ENCODE results near the gene RGMA. TPM values are rescaled to one million over a fixed set of nuclear protein-coding genes. Genes with fewer than 3 reads are reported as not detected.

Gene RGMA, protein sequence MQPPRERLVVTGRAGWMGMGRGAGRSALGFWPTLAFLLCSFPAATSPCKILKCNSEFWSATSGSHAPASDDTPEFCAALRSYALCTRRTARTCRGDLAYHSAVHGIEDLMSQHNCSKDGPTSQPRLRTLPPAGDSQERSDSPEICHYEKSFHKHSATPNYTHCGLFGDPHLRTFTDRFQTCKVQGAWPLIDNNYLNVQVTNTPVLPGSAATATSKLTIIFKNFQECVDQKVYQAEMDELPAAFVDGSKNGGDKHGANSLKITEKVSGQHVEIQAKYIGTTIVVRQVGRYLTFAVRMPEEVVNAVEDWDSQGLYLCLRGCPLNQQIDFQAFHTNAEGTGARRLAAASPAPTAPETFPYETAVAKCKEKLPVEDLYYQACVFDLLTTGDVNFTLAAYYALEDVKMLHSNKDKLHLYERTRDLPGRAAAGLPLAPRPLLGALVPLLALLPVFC
- total RNA-seq: 8.1 TPM

DNA sequence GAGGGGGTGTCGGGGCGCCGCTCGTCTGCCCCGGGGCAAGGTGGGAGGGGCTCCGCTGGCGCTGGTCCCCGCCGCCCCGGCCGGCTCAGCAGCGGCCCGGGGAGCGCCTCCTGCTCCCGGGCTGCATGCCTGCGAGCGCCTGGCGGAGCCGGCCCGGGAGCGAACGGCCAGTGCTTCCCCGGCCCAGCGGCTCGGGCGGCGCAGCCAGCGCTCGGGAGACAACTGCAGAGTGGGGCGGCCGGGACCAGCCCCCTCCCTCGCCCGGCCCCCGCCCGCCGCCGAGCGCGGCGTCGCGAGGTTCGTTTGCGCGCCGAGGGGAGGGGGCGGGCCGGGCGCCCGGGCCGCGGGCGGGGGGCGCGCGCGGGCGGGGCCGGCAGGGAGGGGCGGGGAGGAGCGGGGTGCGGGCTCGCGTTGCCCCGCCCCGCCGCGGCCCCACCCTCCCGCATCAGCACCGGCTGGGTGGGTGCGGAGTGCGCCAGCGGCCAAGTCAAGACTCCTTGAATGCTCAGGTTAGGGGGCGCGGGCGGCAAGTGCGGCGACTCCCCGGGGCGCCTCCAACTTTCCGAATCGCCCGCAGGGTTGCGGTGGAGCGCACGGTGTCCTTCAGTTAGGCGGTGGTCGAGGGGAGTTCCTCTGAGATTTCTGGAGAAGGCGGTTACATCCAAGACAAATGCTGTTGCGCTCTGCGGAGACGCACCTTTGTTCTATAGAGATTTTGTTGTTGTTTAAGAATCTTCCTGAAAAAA is at the start of gene RGMA:
Gene RGMA, minus strand, starts transcription at position 231 of the 746 bp plus-strand sequence. CDS start 279 bp downstream, outside the sequence.
- DNase-seq: no peak

DNA sequence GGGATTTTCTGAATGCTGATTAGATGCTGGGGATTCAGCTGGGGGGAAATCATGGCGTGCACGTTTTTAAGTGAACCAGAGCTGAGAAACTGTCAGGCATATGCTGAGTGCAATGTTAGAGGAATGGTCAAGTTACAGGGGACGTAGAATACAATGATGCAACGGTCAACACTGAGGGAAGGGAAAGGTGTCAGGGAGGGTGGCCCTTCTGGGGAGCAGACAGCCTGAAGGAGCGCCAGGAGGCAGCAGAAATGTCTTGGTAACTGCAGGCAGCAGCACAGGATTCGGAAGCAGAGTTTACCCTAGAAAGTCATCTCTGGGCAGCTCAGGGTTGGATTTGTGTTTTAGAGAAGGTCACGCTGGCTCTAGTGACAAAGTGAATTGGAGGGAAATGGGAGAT is 47.6 kb upstream of the RGMA start:
- no peak for DNase-seq

DNA sequence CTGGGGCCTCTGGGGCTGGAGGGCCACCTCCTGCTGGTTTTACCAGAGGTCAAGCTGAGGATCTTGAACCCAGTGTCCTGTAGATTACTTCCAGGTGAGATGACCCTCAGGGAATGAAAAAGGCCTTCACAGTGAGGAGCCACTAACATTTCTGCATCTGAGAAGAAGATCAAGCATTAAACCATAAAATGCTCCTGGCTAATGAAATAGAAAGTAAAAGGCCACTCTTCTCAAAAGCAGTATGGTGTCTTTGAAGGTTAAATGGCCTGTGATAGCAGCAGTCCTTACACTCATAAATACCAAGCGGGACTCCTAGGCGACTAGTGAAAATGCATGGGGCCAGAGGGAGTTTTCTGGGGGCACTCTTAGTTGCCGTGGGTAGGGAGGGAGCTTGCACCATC is 47.0 kb upstream of the RGMA start:
- DNase-seq: no peak

DNA sequence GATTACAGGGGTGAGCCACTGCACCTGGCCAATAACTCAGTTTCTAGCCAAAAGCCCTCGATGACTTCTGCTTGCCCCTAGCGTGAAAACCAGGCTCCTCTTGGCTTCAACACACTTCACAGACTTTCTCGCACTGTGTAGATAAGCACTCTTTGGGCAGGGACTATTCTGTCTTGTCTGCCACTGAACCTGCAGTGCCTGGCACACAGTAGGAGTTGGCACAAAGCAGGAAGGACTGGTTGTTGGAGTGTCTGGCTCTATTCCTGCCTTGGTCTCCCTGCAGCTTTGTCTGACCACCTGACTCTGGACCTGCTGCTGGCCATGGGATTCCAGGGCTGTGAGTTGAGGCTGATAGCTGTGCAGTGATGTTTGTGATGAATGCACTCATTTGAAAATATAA is 46.4 kb upstream of the RGMA start:
- no peak for DNase-seq

DNA sequence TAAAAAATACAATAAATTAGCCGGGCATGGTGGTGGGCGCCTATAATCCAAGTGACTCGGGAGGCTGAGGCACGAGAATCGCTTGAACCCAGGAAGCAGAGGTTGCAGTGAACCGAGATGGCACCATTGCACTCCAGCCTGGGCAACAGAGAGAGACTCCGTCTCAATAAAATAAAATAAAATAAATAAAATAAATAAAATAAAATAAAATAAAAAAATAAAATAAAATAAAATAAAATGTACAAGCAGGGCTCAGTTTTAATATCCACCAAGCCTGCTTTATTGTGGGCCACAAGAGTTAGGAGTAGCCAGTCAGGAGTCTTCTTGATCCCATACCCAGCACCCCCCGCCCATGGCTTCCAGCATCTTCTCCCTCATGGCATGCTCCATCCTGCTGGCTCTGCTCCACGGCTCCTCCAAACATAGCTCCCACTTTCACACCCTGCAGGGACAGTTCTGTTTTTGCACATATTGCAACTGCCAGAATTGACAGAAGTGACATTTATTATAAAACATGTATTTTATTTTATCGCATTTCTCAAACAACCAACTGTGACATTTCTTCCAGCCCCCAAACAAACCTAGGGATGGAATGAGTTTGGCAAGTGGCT is 42.6 kb upstream of the RGMA start:
- no peak for DNase-seq

DNA sequence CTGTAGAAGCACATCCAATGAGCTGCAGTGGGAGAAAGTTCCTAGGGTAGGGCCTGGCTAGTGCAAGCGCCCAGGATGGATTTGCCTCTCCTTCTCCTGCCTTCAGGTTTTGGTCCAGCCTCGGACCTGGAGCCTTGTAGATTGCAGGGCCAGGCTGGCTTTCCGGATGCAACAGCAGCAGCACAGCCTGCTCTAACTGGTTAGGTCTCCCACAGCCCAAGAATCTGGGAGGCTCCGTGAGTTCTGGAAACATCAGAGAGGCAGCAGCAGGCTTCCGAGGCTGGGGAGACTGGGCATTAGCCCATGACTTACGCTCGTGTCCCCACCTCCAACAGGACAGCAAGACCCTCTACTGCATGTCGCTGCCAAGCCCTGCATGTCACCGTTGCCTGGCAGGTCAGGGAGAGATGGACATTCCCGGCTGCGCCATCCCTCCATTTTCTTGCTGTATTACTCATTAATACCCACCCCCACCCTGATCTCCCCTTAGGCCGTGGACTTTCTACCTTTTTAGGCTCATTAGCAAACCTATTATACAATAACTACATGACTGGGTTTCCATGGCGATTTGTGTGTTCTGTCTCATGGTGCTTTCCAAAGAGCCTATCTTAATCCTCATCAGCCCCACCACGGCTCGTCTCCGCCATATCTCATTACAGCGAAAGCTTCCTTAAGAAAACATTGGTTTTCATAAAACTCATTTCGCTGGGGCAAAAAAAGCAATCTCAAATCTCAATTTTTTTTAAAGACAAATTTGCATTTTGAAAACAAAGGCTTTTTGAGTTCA is 40.9 kb upstream of the RGMA start:
- DNase-seq: no peak

DNA sequence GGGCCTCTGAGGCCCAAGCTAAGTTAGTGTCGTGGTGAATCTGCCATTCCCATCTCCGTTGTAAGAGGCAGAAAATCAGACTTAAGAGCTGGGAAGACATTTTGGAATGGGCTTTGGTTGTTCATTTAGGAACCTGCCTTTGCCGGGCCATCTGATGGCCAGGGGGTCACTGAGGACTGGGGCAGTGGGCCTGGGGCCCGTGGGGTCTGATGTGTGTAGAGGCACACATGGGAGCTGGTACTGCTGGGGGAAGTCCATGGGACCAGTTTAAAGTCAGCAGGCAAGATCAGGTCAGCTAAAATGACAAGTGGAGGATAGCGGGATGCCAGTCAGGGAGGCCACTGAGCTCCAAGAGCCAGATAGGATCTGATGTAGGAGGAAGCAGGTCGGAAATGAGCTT is 38.3 kb upstream of the RGMA start:
- DNase-seq: no peak

DNA sequence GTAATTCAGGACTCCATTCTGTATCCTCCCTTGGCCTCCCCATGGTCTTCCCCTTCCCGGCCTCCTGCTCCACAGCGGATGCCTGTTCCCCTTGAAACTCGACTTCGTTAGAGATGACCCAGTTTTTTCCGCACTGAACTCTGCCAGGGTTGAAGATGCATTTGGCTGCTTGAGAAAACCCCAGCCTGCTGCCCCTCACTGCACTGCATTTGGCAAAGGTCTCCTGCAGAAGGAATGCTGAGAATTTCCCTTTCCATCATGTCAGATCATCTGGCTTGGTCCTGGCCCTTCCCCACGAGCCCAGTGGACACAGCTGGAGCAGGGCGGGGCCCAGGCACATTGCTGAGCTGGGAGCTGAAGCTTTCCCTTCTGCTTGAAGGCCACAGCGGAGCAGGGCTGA is 37.6 kb upstream of the RGMA start:
- no peak for DNase-seq

DNA sequence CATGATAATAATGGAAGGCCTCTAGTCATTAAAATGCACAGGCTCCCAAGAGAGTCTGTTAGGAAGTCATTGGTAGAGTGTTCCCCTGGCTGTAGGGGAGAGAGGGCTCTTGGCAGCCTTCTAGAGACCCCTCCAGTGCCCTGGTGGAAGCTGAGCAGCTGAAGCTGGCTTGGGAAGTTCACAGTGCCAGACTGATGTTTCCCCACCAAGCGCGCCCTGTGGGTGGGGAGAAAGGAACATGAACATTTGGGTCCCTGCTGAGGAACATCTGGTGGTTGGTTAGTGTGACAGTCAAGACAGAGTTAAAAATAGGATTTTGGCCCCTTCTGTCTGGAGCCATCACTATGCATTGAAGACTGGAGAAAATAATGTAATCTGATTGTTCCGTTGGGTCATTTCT is 37.1 kb upstream of the RGMA start:
- no peak for DNase-seq

DNA sequence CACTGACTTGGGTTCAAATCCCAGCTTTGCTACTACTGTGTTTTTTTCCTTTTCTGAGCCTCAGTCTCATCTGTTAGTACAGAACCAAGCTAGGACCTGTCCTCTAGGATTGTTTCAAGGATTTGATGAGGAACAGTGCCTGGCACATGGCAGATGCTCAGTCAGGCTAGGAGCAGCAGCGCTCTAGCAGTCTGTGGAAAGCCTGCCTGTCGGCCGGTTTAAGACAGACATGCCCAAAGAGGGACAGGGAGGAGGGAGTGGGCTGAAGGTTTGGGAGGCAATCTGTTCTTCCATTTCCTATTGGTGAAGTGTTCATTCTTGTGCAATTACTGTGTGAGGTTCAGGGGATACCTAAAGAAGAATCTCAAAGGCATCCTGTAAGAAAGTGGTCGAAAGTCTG is 35.1 kb upstream of the RGMA start:
- no peak for DNase-seq

DNA sequence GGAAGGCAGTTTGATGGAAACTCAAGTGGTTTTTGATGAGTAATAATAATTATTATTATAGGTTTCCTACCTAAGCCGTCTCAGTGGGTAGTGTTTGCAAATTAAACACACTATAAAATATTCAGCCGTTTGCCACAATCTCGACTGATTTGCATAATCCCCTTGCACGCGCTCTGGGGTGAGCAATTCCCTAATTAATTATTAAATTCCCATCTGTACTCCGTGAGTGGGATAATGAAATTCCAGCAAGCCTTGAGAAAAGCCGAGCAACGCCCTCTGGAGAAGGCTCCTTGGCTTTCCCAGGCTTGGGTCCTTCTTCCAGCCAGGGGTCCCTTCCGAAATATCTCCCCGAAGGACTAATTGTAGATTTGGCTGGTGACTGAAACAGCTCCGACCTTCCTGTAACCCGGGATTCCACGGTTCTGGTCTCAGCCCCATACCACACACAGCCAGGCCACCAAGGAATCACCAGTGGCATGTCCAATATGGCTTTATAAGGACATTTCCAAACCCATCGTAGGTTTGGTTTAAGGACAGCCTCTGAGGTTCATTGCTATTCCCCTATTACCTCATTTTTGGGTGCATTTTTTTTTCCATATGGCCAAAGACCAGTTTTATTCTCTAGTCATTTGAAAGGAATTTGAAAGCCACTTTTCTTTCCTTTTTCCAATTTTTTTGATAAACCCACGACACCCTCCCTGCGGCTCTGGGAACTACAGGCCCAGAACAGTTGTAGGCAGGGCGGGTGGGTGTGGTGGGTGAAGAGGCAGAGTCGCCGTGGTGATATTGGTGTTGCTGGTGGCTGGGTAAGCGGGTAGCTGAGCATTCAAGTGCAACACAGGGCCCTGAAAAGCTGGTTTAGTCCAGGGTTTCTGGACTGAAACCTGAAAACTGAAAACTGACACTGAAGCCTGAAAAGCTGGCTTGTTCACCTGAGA is 33.2 kb upstream of the RGMA start:
- DNase-seq: no peak

DNA sequence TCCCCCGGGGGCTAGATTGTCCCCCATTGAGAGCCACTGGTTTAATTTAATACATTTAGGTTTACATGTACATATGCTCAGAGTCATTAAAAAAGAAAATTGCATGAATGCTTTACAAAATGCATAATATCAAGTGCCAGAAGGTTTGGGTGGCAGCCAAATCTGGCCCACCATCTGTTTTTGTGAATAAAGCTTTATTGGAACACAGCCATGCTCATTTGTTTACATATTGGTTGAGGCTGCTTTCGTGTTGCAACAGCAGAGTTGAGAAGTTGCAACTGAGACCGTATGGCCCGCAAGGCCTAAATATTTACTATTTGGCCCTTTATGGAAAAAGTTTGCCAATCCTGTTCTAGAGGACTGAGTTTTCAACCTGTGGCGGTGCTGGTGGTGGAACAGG is 32.1 kb upstream of the RGMA start:
- no peak for DNase-seq

DNA sequence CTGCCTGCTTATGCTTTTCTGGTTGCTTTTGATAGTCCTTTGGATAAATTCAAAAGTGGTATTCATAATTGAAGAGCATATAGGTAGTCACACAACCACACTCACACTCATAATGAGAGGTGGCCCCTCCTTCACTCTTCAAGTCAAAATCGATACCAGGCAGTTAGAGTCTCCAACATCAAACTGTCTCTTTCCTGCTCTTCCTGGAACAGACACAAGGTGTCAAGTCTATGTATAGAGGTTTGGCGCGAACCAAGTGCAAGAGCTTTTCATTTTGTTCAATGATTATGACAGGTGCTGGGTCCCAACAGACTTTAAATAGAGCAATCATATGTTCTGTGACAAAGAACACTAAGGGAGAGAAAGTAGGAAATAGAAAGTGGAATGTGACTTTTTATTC is 29.9 kb upstream of the RGMA start:
- no peak for DNase-seq

DNA sequence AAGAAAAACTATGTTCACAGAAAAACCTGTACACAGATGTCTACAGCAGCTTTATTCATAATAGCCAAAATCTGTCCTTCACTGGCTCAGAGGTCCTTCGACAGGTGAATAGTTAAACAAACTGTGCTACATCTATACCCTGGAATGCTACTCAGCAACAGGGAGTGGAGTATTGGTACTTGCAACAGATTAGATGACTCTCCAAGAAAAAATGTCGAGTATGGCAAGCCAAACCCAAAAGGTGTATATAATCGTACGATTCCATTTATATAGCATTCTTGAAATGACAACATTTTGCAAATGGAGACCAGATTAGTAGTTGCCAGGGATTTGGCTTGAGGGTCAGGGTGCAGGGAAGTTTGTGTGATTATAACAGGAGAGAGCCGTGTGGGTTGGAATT is 22.4 kb upstream of the RGMA start:
- no peak for DNase-seq

DNA sequence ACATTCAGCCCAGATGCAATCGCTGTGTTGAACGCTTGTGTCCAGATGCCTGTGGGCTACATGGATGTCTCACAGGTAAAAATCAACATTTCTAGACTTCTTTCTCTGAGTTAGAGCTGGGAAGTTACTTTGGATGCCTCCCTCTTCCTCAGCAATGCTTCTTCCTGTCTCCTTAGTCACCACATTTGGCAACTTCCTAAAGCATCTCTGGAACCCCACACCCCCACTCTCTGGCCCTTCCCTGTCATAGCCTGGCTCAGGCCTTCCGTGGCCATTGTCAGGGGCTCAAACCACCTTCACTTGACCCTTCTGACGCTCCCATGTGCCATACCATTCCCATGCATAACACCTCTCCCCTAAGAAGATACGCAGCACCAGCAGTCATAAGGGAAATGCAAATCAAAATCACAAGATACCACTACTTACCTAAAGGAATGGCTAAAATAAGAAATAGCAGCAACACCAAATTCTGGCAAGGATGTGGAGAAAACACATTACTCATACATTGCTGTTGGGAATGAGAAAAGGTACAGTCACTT is 21.6 kb upstream of the RGMA start:
- DNase-seq: no peak

DNA sequence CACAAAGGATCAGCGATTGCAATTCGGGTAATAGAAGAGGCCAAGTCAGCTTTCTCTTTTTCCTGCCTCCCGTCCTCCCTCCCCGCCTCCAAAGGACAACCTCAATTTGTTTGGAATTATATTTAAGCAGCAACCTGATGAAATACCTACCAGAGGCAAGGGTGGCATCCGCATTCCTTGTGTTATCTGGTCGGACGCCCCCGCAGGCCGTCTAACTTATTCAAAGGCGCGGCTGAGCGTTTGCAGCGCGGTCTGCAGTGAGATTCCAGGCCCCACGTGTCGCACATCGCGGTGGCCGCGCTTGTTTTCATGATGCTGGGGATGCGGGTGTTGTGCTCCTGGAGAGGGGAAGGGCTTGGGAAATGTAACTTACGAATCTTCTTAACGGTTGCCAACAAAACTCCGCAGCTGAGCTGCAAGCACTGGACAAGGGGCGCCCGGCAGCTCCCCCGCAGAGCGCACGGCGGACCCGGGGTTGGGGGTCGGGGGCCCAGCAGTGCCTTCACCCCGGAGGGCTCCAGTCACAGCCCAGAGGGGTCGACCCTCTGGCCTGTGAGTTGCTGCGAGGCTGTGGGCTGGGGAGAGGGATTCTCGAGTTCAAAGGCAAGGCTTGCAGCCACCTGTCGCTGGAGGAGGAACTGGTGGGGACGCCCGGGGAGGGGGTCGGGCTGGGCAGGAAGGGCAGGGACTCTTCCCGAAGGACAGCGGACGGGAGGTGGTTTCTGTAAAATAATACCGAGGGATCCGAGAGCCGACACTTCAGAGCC is 20.5 kb upstream of the RGMA start:
- no peak for DNase-seq

DNA sequence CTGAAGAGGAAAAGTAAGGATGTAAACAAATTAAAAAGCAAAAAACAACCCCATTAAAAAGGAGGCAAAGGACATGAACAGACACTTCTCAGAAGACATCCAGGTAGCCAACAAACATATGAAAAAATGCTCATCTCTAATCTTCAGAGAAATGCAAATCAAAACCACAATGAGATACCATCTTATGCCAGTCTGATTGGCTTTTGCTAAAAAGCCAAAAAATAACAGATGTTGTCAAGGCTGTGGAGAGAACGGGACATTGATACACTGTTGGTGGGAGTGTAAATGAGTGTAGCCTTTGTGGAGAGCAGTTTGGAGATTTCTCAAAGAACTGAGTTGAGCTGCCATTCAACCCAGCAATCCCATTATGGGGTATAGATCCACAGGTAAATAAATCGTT is 18.6 kb upstream of the RGMA start:
- no peak for DNase-seq

DNA sequence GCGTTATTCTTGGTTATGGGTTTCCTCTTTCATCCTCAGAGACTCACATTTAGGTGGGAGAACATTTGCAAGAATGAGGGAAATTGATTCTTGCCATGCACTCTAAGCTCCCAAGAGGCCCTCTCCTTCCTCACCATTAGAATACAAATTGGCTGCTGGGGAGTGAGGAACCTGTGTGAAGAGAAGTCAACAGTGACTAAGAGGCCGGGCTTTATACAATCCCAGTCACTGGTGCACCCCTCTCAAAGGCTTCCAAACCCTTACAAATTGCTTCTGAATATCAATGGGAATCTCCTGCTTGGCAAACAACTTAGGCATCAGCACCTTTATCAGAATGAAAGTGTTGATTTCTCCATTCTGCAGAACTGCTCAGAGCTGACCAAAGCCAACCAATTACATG is 16.5 kb upstream of the RGMA start:
- no peak for DNase-seq

DNA sequence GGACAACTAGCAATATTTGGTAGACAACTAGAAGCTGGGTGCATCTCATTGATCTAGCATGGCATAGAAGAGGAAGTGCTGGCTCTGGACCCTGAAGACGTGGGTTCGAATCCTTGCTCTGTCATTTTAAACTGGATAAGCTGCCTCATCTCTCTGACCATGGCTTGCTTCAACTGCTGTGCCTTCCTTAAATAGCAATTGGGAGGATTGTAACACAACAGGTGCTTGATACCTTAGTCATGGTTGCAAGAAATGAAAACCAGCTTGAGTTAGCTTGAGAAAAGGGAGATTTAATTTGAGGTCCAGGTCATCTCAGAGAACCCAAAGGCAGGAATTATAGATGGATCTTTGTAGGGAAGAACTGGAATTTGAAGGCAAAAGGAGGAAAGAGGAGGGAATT is 14.8 kb upstream of the RGMA start:
- DNase-seq: no peak

DNA sequence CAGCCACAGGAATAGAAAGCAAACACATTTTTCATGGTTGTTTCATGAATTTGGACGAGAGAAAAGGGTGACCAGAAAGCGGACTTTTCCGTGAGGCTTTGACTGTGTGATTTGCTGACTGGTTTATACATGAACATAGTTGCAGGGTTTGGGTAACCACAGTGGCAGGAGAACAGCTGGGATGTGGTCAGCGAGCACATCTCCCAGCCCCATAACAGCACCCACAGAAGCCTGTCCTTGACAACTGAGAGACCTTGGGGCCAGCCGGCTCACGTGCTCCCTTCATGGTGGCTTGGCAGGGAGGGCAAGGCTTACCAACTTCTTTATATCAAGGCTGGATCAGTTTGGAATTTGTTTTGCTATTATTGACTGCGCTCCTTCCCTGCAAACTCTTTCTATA is 13.2 kb upstream of the RGMA start:
- DNase-seq: no peak

All from occipital lobe (tissue), 2 donors.